NCI-H187 treated with DMSO at 0.1 percent for 48 hours (cell line): ENCODE results near the gene CLEC1A.

Experiments
- DNase-seq: peaks from one replicate; lab custom pipeline; 2025; lab: John Stamatoyannopoulos, UW

The CLEC1A gene

GRCh38 chr12:10101042-10101579 is 2.3 kb upstream of the CLEC1A start:
- DNase-seq: no peak

GRCh38 chr12:10097521-10097920 is 1.3 kb downstream of the CLEC1A start:
- DNase-seq: no peak

- no peak for DNase-seq
Observed at GRCh38 chr12:10095971-10096370, 2.8 kb downstream of the CLEC1A start.

- no peak for DNase-seq
Observed at GRCh38 chr12:10094646-10095395, 4.0 kb downstream of the CLEC1A start.

- DNase-seq: no peak
Observed at GRCh38 chr12:10088955-10089900, 9.6 kb downstream of the CLEC1A start.

- DNase-seq: no peak
Observed at GRCh38 chr12:10088031-10088430, 10.8 kb downstream of the CLEC1A start.

- no peak for DNase-seq
Observed at GRCh38 chr12:10086387-10086786, 12.4 kb downstream of the CLEC1A start.

GRCh38 chr12:10084733-10085132 is 14.1 kb downstream of the CLEC1A start:
- DNase-seq: no peak

GRCh38 chr12:10082117-10082874 is 16.5 kb downstream of the CLEC1A start:
- no peak for DNase-seq

- DNase-seq: no peak
Observed at GRCh38 chr12:10075451-10075850, 23.3 kb downstream of the CLEC1A start.

GRCh38 chr12:10073261-10073660 is 25.5 kb downstream of the CLEC1A start:
- no peak for DNase-seq

GRCh38 chr12:10072131-10072530 is 26.7 kb downstream of the CLEC1A start:
- DNase-seq: no peak

- DNase-seq: no peak
Observed at GRCh38 chr12:10070380-10070779, 28.4 kb downstream of the CLEC1A start.

- no peak for DNase-seq
Observed at GRCh38 chr12:10069976-10070375, 28.8 kb downstream of the CLEC1A start.

GRCh38 chr12:10069099-10069498 is 29.7 kb downstream of the CLEC1A start:
- DNase-seq: no peak

- DNase-seq: no peak
Observed at GRCh38 chr12:10068644-10069043, 30.1 kb downstream of the CLEC1A start.

- no peak for DNase-seq
Observed at GRCh38 chr12:10067942-10068341, 30.8 kb downstream of the CLEC1A start.

- no peak for DNase-seq
Observed at GRCh38 chr12:10067264-10067663, 31.5 kb downstream of the CLEC1A start.

- no peak for DNase-seq
Observed at GRCh38 chr12:10065241-10065640, 33.5 kb downstream of the CLEC1A start.

GRCh38 chr12:10058387-10058786 is 40.4 kb downstream of the CLEC1A start:
- no peak for DNase-seq

- DNase-seq: no peak
Observed at GRCh38 chr12:10052193-10052913, 46.4 kb downstream of the CLEC1A start.
